Activated T-cell treated with anti-CD3 and anti-CD28 coated beads, Interleukin-2, amount 50 U/mL, for 72 hours (primary cell): Measurements from ENCODE around the gene PSPN. TPM values are rescaled to one million over a fixed set of nuclear protein-coding genes. Genes with fewer than 3 reads are reported as not detected.

Experiments
- ATAC-seq, 2 donors: fragments of 150-1000 bp; cut with Tn5 transposase; replicated peaks in 1 of 2; 2 replicates each; pipeline ENCODE4 v1.10.0; 2021; ENCODE audit warnings: moderate library complexity in 2 of 2, mild to moderate bottlenecking in 1 of 2
- DNase-seq, 2 donors: peaks; one replicate each; pipeline ENCODE4 v3.0.0; 2021 to 2022; ENCODE audit warnings: mixed read lengths in 1 of 2
- H3K27ac Mint-ChIP-seq: one replicate; pipeline ENCODE4 v1.8.0; 2022; ENCODE audit warnings: mild to moderate bottlenecking, moderate library complexity, mixed read lengths
- H3K27me3 Mint-ChIP-seq: one replicate; pipeline ENCODE4 v1.8.0; 2022; ENCODE audit warnings: low read depth, mixed read lengths
- H3K36me3 Mint-ChIP-seq, 2 donors: one replicate each; pipeline ENCODE4 v1.8.0; 2022; ENCODE audit warnings: mixed read lengths in 2 of 2, mild to moderate bottlenecking in 1 of 2; ENCODE audit not compliant: insufficient read depth in 2 of 2
- H3K4me1 Mint-ChIP-seq: one replicate; pipeline ENCODE4 v1.8.0; 2022; ENCODE audit warnings: low read depth, mixed read lengths
- H3K4me3 Mint-ChIP-seq, 2 donors: one replicate each; pipeline ENCODE4 v1.8.0; 2022; ENCODE audit warnings: mild to moderate bottlenecking in 2 of 2, mixed read lengths in 2 of 2, moderate library complexity in 2 of 2
- H3K9me3 Mint-ChIP-seq, 2 donors: one replicate each; pipeline ENCODE4 v1.8.0; 2022; ENCODE audit warnings: mixed read lengths in 2 of 2
- total RNA-seq, 2 donors: library from RNA; stranded (reverse); gene quantifications; one replicate each; pipeline ENCODE4 v1.2.3, GENCODE V29; 2022

PSPN gene, protein sequence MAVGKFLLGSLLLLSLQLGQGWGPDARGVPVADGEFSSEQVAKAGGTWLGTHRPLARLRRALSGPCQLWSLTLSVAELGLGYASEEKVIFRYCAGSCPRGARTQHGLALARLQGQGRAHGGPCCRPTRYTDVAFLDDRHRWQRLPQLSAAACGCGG
- 1 to 10 TPM; 2.4 to 3.1 TPM for total RNA-seq

DNA sequence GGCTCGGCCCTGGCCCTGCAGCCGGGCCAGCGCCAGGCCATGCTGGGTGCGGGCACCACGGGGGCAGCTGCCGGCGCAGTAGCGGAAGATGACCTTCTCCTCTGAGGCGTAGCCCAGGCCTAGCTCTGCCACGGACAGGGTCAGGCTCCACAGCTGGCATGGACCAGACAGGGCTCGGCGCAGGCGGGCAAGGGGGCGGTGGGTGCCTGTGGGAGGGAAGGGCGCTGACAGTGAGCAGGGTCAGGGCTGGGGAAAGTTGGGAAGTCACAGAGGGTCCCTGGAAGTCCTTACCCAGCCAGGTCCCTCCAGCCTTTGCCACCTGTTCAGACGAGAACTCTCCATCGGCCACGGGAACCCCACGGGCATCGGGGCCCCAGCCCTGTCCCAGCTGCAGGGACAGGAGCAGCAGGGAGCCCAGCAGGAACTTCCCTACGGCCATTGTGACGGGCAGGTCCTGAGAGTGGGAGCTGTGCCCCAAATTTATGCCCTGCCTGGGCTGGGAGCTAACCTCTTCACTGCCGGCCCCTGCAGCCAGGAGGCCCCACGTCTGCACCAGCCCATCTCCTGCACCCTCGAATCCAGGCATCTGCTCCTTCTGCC, at the start of gene PSPN:
TSS of gene PSPN (minus strand) at position 523 of the 600 bp plus-strand sequence. CDS start at position 439, 84 bp downstream.
- ATAC-seq (no peak), DNase-seq (no peak)
- Mint-ChIP-seq H3K4me1 (peaks cover 16% of the 10 kb centered on the region), H3K4me3 (peak within 1 kb of the TSS in 1 of 2 donors; percentile 52), H3K27ac (no peak within 1 kb of the TSS), H3K36me3 (peaks cover 3 to 6% of the 10 kb centered on the region in 2 donors), H3K9me3 (no peaks in the 10 kb centered on the region), H3K27me3 (no peaks in the 10 kb centered on the region)

DNA sequence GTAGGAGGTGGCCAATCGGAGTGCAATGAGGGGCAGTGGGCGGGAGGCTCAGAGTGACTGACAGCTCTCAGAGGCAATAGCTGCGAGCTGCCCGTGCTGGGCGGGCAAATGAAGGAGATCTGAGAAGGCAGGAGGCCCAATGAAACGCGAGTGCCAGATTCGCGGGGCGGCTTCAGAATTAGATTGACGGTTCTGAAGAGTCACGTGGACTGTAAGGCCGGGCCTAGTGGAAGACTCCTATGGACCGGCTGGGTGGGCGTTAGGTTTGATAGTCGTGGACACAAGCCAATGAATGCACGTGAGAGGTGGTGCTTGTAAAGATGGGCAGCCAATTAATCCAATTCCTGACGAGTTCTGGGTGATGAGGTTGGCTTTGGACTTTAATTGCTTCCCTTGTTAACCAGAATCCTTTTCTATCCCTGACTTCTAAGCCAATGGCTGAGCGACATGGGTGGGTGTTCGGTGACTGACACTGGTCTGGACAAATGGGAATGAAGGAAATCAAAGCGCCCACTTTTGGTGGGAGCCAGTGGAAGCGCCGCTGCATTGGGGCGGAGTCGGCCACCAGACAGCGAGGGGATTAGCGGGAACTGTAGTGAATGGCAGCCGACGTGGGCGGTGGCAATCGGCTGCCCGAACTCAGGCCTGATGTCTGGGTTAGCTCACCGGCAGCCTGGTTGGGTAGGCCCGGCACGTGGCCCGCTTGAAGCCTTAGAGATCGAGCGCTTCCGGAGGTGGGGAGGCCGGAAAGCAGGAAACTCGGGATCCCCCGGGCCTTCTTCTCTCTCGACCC, 49.4 kb upstream of the PSPN start:
- H3K9me3 Mint-ChIP-seq: peaks cover 0 to 3% of the 10 kb centered on the region in 2 donors
- H3K27me3 Mint-ChIP-seq: no peaks in the 10 kb centered on the region
- peak; percentile 98 to 100 for DNase-seq
- peak overlapping the region; percentile 43 for H3K27ac Mint-ChIP-seq
- ATAC-seq: peak; percentile 89 to 90
- H3K4me3 Mint-ChIP-seq: peak overlapping the region; percentile 45 to 78
- peaks cover 40% of the 10 kb centered on the region for H3K4me1 Mint-ChIP-seq
- H3K36me3 Mint-ChIP-seq: peaks cover 2 to 10% of the 10 kb centered on the region in 2 donors

DNA sequence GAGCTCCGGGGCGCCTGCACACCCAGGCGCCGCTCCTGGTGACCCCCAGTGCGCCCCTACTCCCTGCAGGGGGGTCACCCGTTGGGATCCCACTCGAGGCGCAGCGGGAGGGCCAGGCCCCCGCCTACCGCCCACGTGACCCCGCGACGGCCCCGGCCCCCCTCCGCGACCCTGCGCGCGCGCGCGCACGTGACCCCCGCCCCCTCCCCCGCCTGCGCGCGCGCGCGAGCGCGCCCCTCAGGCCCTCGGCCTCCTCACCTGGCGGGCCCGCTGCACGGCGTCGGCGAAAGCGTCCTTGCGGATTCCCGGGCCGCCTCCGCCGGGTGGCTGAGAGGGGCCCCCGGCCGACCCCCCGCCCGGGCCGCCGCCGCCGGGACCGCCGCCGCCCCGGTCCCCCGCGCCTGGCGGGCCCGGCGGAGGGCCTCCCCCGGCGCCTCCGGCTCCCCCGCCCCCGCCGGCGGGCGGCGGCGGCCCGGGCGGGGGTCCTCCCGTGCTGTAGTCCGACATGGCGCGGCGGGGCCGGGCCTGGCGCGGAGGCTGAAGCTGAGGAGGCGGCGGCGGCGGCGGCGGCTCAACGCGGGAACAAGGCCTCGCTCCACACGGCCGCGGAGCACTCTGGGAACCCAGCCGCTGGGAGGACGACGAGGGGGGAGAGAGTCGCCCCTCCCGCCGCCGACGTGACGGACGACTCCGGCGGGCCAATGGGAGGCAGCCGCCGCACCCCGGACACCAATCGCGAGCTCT, 48.6 kb upstream of the PSPN start, which contains the start of gene KHSRP:
TSS of gene KHSRP (minus strand) at position 617 of the 744 bp plus-strand sequence. CDS start at position 507, 110 bp downstream.
- Mint-ChIP-seq H3K4me1 (peaks cover 35% of the 10 kb centered on the region), H3K27me3 (no peaks in the 10 kb centered on the region), H3K27ac (peak within 1 kb of the TSS; percentile 87), H3K36me3 (peaks cover 2 to 16% of the 10 kb centered on the region in 2 donors), H3K4me3 (peak within 1 kb of the TSS; percentile 91 to 94), H3K9me3 (peaks cover 0 to 3% of the 10 kb centered on the region in 2 donors)
- ATAC-seq (no peak), DNase-seq (peak; percentile 31 to 43)

DNA sequence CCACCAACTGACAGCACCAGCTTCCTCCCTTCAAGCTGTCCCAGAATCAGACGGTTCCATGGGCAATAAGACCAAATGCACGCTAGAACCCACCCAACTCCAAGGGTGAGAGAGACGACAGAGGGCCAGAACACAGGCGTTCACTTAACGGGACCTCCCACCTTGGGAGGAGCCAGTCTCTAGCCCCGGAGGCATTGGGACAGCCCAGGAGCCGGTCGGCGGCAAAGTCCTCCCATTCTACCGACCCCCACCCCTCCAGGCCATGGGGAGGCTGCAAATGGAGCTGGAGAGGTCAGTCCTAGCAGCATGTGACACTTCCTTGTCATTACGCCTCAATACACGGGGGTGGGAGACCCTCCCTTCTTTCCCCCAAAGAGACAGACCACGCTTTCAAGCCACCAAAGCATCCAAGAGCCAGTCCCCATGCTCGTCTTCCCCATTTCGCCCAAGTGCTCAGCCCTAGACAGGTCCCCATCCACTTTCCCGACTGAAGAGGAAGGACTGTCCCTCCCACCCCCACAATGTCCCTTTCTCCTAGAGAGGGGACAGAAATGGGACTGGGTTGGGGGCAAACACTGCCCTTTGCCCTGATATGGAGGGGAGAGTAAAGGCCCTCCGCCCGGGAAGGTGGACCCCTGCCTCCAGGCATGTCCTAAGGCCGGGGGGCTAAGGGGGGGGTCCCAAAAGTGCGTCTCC, 47.9 kb upstream of the PSPN start:
- Mint-ChIP-seq H3K27ac (peak overlapping the region; percentile 87), H3K27me3 (no peaks in the 10 kb centered on the region), H3K4me3 (peak overlapping the region; percentile 91 to 94), H3K4me1 (peaks cover 34% of the 10 kb centered on the region), H3K36me3 (peaks cover 2 to 17% of the 10 kb centered on the region in 2 donors), H3K9me3 (peaks cover 0 to 3% of the 10 kb centered on the region in 2 donors)
- peak; percentile 23 to 55 for DNase-seq
- ATAC-seq: no peak

DNA sequence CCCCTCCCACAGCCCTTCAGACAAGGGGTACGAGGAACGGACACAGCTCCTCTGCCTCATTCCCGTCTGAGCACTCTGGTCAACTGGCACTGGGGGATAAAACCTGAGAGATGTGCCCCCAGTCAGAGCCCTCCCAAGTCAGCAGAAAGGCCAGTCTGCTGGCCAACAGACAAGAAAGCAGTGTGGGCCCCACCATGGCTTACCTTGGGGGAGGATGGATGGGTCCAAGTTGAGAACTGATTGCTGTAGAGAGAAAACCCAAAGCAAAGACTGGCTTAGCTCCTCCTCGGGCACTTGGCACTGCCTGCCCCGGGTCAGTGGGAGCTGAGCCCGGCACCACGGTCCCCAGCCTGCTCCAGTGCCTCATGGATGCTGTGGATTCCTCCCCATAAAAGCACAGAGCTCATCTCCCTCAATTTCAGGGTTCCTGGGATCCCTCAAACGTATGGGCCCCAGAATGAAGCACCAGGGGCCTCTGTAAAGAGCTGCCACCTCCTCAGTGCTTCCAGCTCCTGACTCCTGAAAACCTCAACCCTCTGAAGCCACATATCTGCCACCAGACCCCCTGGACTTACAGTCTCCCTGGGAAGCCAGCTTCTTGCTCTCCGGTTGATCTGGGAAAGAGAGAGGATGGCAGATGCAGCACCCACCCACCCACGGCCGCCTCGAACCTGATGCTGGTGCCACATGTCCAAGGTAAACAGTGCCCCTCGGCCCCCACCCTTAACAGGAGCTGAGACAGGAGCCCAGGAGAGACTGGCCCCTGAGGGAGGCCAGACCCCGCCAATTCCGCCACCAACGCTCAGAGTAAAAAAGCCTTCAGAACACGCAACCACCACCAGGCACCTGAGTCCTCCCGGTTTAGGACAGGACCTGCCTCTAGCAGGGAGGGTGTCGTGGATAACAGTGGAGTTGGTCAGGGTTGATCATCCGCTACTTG, 45.6 kb upstream of the PSPN start:
- H3K27me3 Mint-ChIP-seq: no peaks in the 10 kb centered on the region
- peaks cover 34% of the 10 kb centered on the region for H3K4me1 Mint-ChIP-seq
- H3K27ac Mint-ChIP-seq: peak overlapping the region; percentile 42
- H3K36me3 Mint-ChIP-seq: peaks cover 2 to 19% of the 10 kb centered on the region in 2 donors
- no peak overlapping the region for H3K4me3 Mint-ChIP-seq
- ATAC-seq: no peak
- H3K9me3 Mint-ChIP-seq: peaks cover 0 to 3% of the 10 kb centered on the region in 2 donors
- no peak for DNase-seq

DNA sequence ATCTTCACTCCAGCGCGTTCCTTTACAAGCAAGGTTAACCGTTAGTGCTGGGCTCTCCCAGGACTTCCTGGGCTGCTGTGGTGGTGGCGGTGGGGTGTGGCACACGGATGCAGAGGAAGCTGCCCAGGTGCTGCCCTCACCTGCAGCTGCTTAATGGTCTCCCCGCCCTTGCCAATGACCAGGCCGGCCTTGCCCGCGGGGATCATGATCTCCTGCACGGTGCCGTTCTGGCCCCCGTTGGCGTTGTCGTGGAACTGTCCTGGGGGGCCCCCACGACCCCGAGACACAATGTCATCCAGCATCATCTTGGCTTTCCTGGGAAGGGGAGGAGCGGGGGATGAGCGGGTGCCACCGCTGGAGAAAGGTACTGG, 42.8 kb upstream of the PSPN start:
- Mint-ChIP-seq H3K9me3 (no peaks in the 10 kb centered on the region), H3K4me1 (peaks cover 24% of the 10 kb centered on the region), H3K27ac (no peak overlapping the region), H3K4me3 (no peak overlapping the region), H3K36me3 (peaks cover 0 to 17% of the 10 kb centered on the region in 2 donors), H3K27me3 (no peaks in the 10 kb centered on the region)
- DNase-seq (no peak), ATAC-seq (no peak)

DNA sequence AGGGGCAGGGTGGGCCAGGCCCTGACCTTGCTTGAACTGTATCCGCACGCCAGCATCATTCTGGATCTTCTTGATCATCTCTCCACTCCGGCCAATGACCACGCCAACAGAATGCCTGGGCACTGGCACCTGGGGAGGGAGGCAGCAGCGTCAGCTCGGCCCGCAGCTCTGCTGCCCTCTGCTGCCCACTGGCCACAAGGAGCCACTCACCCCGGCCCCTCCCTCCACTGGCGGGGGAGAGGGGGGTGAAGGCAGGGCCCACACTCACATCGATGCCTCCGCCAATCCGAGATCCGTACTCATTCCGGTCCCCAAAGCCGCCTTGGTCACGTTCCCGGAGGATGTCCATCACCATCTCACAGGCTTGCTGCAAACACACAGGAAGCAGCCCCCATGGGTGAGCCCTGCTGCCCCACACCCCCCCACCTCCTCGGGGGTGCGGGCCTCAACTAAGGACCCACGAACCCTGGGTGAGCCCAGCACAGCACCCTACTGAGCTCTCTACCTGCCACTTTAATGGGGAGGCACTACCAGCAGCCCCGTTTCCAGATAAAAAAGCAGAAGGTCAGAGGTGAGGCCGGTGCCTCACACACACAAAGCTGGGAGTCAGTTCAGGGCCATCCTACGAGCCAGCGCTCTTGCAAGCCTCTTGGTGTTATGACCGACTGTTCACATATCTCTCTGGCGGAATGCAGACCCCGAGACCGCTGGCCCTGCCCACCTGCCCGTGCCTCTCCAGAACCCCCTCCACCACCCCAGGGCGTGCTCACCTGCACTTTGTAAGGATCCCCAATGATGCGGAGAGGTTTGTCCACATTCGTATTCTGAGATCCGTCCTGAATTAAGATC, 42.2 kb upstream of the PSPN start:
- Mint-ChIP-seq H3K9me3 (no peaks in the 10 kb centered on the region), H3K27ac (no peak overlapping the region), H3K4me1 (peaks cover 18% of the 10 kb centered on the region), H3K36me3 (peaks cover 0 to 18% of the 10 kb centered on the region in 2 donors), H3K4me3 (no peak overlapping the region), H3K27me3 (no peaks in the 10 kb centered on the region)
- ATAC-seq (no peak), DNase-seq (no peak)

DNA sequence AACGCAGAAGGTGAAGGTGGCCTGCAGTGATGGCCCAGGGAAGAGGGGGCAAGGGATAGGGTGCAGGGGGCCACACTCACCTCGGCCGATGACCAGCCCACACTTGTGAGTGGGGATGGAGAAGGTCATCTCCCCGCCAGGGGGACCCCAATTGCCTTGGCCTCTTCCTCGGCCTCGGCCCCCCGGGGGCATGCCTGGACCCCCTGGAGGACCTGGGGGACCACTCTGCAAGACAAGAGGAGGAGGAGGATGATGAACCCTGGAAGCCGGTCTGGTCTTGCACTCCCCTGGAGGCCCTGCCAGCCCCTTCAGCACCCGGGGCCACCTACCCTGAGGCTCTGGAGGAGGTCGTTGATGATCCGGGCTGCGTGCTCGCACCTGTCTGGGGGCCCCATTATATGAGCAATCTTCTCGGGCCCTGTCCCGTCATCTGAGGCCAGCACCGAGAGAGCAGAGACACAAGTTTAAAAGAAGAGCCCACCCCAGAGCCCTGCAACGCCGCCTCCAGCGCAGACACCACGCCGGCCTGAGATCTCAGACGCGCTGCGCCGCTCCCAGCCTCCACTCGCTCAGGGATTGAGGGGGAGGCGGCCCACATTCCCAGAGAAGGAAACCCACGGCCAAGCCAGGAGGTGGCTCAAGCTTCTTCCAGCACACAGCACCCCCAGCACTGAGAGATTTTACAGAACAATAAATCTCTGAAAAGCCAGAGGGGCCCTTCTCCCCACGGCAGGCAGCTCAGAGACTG, 41.1 kb upstream of the PSPN start:
- no peak for ATAC-seq
- Mint-ChIP-seq H3K4me3 (no peak overlapping the region), H3K9me3 (no peaks in the 10 kb centered on the region), H3K27me3 (no peaks in the 10 kb centered on the region), H3K4me1 (peaks cover 7% of the 10 kb centered on the region), H3K27ac (no peak overlapping the region), H3K36me3 (peaks cover 0 to 12% of the 10 kb centered on the region in 2 donors)
- no peak for DNase-seq

DNA sequence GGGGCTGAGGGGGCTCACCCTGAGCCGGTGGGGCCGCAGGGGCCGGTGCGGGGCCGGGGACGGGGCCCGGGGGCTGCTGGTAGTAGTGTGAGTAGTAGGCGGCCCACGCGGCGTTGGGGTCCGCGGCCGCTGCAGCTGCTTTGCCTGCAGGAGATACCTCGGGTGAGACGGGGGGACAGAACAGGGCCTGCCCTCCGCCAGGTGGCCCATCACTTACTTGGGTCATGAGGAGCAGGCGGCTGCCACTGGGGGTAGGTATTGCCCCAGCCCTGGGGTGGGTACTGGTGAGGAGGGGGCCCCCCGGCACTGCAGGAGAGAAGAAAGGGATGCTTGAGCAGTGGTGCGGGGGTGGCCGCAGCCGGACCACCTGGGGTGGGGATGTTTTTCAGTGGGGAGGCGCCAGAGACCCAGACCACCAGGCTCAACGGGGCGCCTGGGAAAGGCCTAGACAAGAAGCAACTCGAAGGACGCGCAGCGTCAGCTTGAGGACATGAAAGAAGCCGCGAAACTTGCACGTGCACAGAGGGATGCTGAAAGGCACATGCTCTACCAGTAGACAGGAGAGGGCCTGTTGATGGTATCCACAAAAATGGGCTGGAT, 40.0 kb upstream of the PSPN start:
- DNase-seq: no peak
- no peaks in the 10 kb centered on the region for H3K9me3 Mint-ChIP-seq
- no peak overlapping the region for H3K4me3 Mint-ChIP-seq
- peaks cover 1% of the 10 kb centered on the region for H3K4me1 Mint-ChIP-seq
- H3K27me3 Mint-ChIP-seq: no peaks in the 10 kb centered on the region
- ATAC-seq: no peak
- H3K36me3 Mint-ChIP-seq: peaks cover 0 to 11% of the 10 kb centered on the region in 2 donors
- no peak overlapping the region for H3K27ac Mint-ChIP-seq

DNA sequence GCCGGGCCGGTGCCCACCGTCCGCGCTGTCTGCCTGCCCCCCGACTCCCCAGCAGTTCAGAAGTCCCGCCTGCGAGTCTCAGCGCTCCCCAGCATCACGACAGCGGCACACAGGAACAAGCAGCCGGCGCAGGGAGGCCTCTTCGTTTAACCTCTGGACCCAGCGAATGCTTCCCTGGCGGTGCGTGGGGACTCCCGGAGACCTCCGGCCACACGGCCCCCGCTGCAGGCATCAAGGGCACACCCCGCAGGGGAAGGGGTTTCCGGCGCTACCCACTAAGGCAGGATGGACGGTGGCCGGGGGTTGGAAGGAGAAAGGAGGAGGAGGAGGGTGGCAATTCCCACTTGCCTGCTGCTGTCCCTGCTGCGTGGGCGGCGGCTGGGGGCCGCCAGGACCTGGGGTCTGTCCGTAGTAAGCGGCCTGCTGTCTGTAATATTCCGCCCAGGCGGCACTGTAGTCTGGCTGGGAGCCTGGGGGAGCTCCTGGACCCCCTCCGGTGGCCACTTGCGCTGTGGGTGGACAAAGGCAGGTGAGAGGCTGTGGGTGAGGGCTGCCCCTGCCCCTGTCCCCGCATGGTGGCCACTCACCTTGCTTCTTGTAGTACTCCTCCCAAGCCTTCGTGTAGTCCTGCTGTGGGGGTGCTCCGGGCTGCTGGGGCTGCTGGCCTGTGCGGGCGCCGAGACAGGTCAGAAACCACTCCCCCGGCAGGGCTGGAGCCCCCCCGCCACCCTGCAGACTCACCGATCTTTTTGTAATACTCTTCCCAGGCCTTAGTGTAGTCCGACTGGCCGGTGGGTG, 39.3 kb upstream of the PSPN start:
- Mint-ChIP-seq H3K4me1 (no peaks in the 10 kb centered on the region), H3K27ac (no peak overlapping the region), H3K4me3 (no peak overlapping the region), H3K9me3 (no peaks in the 10 kb centered on the region), H3K36me3 (peaks cover 0 to 9% of the 10 kb centered on the region in 2 donors), H3K27me3 (no peaks in the 10 kb centered on the region)
- no peak for ATAC-seq
- DNase-seq: no peak
